Activated CD8-positive, alpha-beta T cell treated with anti-CD3 and anti-CD28 coated beads, Interleukin-2, amount 10 ng/mL, durations not matched to agents 7 days and 5 days (primary cell): ENCODE data around the gene ELOVL5. TPM values are rescaled to one million over a fixed set of nuclear protein-coding genes. Genes with fewer than 3 reads are reported as not detected.
A peak's percentile ranks its signal among the peaks of the same experiment; 100 is the strongest.
"Not testable (repeated sequence)": the region's sequence is repeated elsewhere in the genome, so short reads cannot be mapped to it uniquely, and the experiment has no call there.

Experiments used
- ATAC-seq: fragments of 150-1000 bp; cut with Tn5 transposase; one replicate; pipeline ENCODE4 v1.10.0; 2021; ENCODE audit warnings: moderate library complexity
- CTCF ChIA-PET: fragments of 350-600 bp; sonication (Branson Sonifier 250); formaldehyde crosslinking; loops from one replicate; lab custom pipeline; 2021; ENCODE audit warnings: antibody characterized with exemption; lab: Charles Lee
- POLR2A ChIA-PET: fragments of 350-600 bp; sonication (Branson Sonifier 250); formaldehyde crosslinking; loops from one replicate; lab custom pipeline; 2021; ENCODE audit warnings: antibody characterized with exemption; lab: Charles Lee
- DNase-seq: peaks from one replicate; pipeline ENCODE4 v3.0.0-alpha.2; 2020
- H3K27ac Mint-ChIP-seq: one replicate; pipeline ENCODE4 v1.8.0; 2021; ENCODE audit warnings: mild to moderate bottlenecking, mixed read lengths
- H3K27me3 Mint-ChIP-seq: one replicate; pipeline ENCODE4 v1.8.0; 2021; ENCODE audit warnings: low read depth, mixed read lengths
- H3K36me3 Mint-ChIP-seq: one replicate; pipeline ENCODE4 v1.8.0; 2021; ENCODE audit warnings: low read depth, mixed read lengths
- H3K4me1 Mint-ChIP-seq: one replicate; pipeline ENCODE4 v1.8.0; 2021; ENCODE audit warnings: low read depth, mixed read lengths
- H3K4me3 Mint-ChIP-seq: one replicate; pipeline ENCODE4 v1.8.0; 2021; ENCODE audit warnings: mild to moderate bottlenecking, mixed read lengths
- H3K9me3 Mint-ChIP-seq: one replicate; pipeline ENCODE4 v1.8.0; 2022; ENCODE audit warnings: mixed read lengths; ENCODE audit not compliant: insufficient read depth
- total RNA-seq, 2 experiments: library from RNA; stranded (reverse); gene quantifications; one replicate each; pipeline ENCODE4 v1.2.3, GENCODE V29; 2021

ELOVL5 gene
- total RNA-seq, 2 experiments from 2014 or later: 116 TPM

DNA sequence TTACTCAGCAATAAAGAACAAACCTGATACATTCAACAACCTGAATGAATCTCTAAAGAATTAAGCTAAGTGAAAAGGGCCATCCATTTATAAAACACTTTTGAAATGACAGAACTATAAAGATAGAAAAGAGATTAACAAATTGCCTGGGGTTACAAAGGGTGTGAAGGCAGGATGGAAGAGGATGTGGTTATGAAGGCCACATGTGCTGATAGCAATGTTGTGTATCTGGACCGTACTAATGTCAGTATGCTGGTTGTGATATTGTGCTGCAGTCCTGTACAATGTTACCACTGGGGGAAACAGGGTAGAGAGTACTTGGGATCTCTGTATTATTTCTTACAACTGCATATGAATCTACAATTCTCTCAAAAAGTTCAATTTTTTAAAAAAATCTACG is 36.4 kb downstream of the ELOVL5 start:
- ATAC-seq (peak; percentile 59), DNase-seq (peak; percentile 42)
- CTCF ChIA-PET: interaction anchor here (0.7 to 3.7 kb wide), 6 partner anchors 9 to 172 kb away, joined by 3 to 19 read pairs (median 3); no protein-coding TSS in a partner anchor
- peaks cover 87% of the 10 kb centered on the region for H3K4me1 Mint-ChIP-seq
- POLR2A ChIA-PET: interaction anchor here (0.6 to 4.4 kb wide), 5 partner anchors 9 to 47 kb away, joined by 3 to 28 read pairs (median 3); partner anchors contain the start of gene ELOVL5
- no peaks in the 10 kb centered on the region for H3K27me3 Mint-ChIP-seq
- H3K4me3 Mint-ChIP-seq: peak overlapping the region; percentile 23
- peaks cover 21% of the 10 kb centered on the region for H3K36me3 Mint-ChIP-seq
- H3K27ac Mint-ChIP-seq: peak overlapping the region; percentile 66
- no peaks in the 10 kb centered on the region for H3K9me3 Mint-ChIP-seq

- Mint-ChIP-seq H3K36me3 (peaks cover 18% of the 10 kb centered on the region), H3K27ac (no peak overlapping the region), H3K4me3 (no peak overlapping the region), H3K4me1 (peaks cover 89% of the 10 kb centered on the region), H3K9me3 (no peaks in the 10 kb centered on the region), H3K27me3 (no peaks in the 10 kb centered on the region)
- ATAC-seq (no peak), DNase-seq (no peak)
- CTCF ChIA-PET: interaction anchor here (0.7 to 3.7 kb wide), 4 partner anchors 8 to 38 kb away, joined by 3 to 19 read pairs (median 7); no protein-coding TSS in a partner anchor
- POLR2A ChIA-PET: interaction anchor here (0.8 to 4.4 kb wide), 4 partner anchors 8 to 48 kb away, joined by 3 to 28 read pairs (median 6); partner anchors contain the start of gene ELOVL5
These were observed 37.2 kb downstream of the ELOVL5 start for GRCh38 chr6:53311586-53311935.

GRCh38 chr6:53310771-53311585 is 37.8 kb downstream of the ELOVL5 start:
- Mint-ChIP-seq H3K27ac (peak overlapping the region; percentile 8), H3K27me3 (no peaks in the 10 kb centered on the region), H3K9me3 (no peaks in the 10 kb centered on the region), H3K4me1 (peaks cover 87% of the 10 kb centered on the region), H3K4me3 (no peak overlapping the region), H3K36me3 (peaks cover 21% of the 10 kb centered on the region)
- CTCF ChIA-PET: interaction anchor here (0.9 to 3.7 kb wide), 10 partner anchors 8 to 101 kb away, joined by 3 to 19 read pairs (median 5); no protein-coding TSS in a partner anchor
- POLR2A ChIA-PET: interaction anchor here (0.8 to 4.4 kb wide), 5 partner anchors 17 to 49 kb away, joined by 3 to 28 read pairs (median 7); partner anchors contain the start of gene ELOVL5
- ATAC-seq (no peak), DNase-seq (no peak)

DNA sequence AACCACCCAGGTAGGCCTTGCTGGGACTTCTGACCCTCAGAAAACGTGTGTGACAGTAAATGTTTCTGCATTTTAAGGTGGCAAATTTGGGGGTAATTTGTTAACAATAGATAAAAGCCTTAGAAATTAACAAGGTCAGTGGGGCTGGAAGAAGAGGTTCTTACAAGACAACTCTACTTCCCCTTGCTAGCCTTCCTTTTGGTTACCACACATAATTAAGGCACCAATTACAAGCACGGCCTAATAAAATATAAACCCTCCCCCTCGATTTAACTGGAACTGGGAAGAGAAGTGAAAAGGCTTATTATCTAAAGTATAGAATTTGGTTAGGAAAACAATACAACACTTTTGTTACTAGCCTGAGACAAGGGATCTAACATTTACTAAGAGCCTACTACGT is 38.8 kb downstream of the ELOVL5 start:
- Mint-ChIP-seq H3K27ac (peak overlapping the region; percentile 45), H3K27me3 (no peaks in the 10 kb centered on the region), H3K4me1 (peaks cover 76% of the 10 kb centered on the region), H3K9me3 (no peaks in the 10 kb centered on the region), H3K4me3 (peak overlapping the region; percentile 17), H3K36me3 (peaks cover 21% of the 10 kb centered on the region)
- ChIA-PET CTCF (interaction anchor here (0.8 to 2.9 kb wide), 10 partner anchors 12 to 183 kb away, joined by 3 to 9 read pairs (median 4); no protein-coding TSS in a partner anchor), POLR2A (interaction anchor here (1.0 to 4.4 kb wide), 3 partner anchors 26 to 50 kb away, joined by 3 to 28 read pairs (median 13); partner anchors contain the start of gene ELOVL5)
- no peak for DNase-seq
- ATAC-seq: no peak

DNA sequence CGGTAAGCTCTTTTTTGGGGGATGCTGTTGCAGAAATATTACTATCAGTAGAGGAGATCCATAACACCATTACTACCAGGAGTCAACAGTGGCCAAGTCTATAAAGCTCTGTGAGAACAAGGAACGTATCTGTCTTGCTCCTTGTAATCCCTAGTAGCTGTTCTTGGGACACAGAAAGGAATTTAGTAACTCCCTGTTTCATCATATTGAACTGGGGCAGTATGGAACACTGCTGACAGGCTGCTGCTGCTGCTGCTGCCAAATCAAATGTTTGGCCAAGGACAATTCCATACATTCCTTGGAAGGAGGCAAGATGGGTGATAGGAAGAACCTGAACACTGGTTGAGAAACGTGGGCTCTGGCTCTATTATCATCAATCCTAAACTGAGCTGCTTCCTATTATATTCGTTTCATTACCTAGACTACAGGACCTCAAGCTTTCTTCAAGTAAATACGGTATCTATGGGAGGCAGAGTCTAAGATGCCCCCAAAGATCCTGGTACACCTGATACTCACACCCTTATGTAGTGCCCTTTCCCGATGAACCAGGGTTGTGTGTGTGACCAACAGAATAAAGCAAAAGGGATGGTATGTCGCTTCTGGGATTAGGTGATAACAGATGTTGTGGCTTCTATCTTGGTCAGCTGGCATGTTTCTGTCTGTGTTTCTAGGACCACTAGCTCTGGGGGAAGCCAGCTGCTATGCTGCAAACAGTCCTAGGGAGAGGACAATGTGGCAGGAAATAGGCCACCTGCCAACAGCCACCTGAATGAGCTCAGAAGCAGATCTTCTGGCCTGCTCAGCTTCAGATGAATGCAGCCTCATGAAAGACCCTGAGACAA is 39.5 kb downstream of the ELOVL5 start:
- ChIA-PET CTCF (interaction anchor here (0.8 to 2.4 kb wide), 10 partner anchors 9 to 184 kb away, joined by 3 to 9 read pairs (median 4); no protein-coding TSS in a partner anchor), POLR2A (interaction anchor here (2.8 to 4.4 kb wide), 2 partner anchors 27 to 39 kb away, joined by 13 to 28 read pairs; partner anchors contain the start of gene ELOVL5)
- peaks cover 80% of the 10 kb centered on the region for H3K4me1 Mint-ChIP-seq
- peaks cover 25% of the 10 kb centered on the region for H3K36me3 Mint-ChIP-seq
- ATAC-seq: peak; percentile 46
- H3K27me3 Mint-ChIP-seq: no peaks in the 10 kb centered on the region
- H3K9me3 Mint-ChIP-seq: no peaks in the 10 kb centered on the region
- H3K27ac Mint-ChIP-seq: peak overlapping the region; percentile 45
- DNase-seq: no peak
- no peak overlapping the region for H3K4me3 Mint-ChIP-seq

- CTCF ChIA-PET: no interaction called here
- Mint-ChIP-seq H3K27ac (peak overlapping the region; percentile 22), H3K9me3 (no peaks in the 10 kb centered on the region), H3K27me3 (no peaks in the 10 kb centered on the region), H3K4me1 (peaks cover 81% of the 10 kb centered on the region), H3K36me3 (peaks cover 27% of the 10 kb centered on the region), H3K4me3 (no peak overlapping the region)
- DNase-seq: peak; percentile 34
- POLR2A ChIA-PET: interaction anchor here (1.0 kb wide), 1 partner anchor 41 kb away, joined by 3 read pairs; no protein-coding TSS in a partner anchor
- peak; percentile 50 for ATAC-seq
These were observed 41.9 kb downstream of the ELOVL5 start for GRCh38 chr6:53306819-53307347.

DNA sequence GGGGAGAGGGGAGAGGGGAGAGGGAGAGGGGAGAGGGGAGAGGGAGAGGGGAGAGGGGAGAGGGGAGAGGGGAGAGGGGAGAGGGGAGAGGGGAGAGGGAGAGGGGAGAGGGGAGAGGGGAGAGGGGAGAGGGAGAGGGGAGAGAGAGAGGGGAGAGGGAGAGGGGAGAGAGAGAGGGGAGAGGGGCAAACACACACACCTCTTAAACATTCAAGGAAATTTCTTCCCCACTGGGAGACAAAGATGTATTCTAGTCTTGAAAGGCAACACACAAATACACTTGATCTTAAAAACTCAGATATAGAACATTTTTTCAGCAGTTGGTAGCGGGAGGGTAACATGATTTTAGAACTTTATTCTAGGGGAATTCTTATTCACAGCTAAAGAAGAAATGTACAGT is 42.5 kb downstream of the ELOVL5 start:
- H3K4me3 Mint-ChIP-seq, H3K27me3 Mint-ChIP-seq, CTCF ChIA-PET, H3K9me3 Mint-ChIP-seq, DNase-seq, ATAC-seq: not testable (repeated sequence)
- POLR2A ChIA-PET: interaction anchor here (1.0 kb wide), 1 partner anchor 41 kb away, joined by 3 read pairs; no protein-coding TSS in a partner anchor
- peaks cover 29% of the 10 kb centered on the region for H3K36me3 Mint-ChIP-seq
- peaks cover 83% of the 10 kb centered on the region for H3K4me1 Mint-ChIP-seq
- H3K27ac Mint-ChIP-seq: peak overlapping the region; percentile 3

- H3K27me3 Mint-ChIP-seq, ATAC-seq, DNase-seq, H3K9me3 Mint-ChIP-seq, H3K4me3 Mint-ChIP-seq, H3K27ac Mint-ChIP-seq, CTCF ChIA-PET, POLR2A ChIA-PET: not testable (repeated sequence)
- Mint-ChIP-seq H3K36me3 (peaks cover 25% of the 10 kb centered on the region), H3K4me1 (peaks cover 83% of the 10 kb centered on the region)
These were observed 43.2 kb downstream of the ELOVL5 start for GRCh38 chr6:53305506-53306005.

DNA sequence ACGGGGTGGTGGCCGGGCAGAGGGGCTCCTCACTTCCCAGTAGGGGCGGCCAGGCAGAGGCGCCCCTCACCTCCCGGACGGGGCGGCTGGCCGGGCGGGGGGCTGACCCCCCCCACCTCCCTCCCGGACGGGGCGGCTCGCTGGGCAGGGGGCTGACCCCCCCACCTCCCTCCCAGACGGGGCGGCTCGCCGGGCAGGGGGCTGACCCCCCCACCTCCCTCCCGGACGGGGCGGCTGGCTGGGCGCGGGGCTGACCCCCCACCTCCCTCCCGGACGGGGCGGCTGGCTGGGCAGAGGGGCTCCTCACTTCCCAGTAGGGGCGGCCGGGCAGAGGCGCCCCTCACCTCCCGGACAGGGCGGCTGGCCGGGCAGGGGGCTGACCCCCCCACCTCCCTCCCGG is 43.8 kb downstream of the ELOVL5 start:
- ATAC-seq, CTCF ChIA-PET, H3K27me3 Mint-ChIP-seq, H3K9me3 Mint-ChIP-seq, H3K27ac Mint-ChIP-seq, H3K4me3 Mint-ChIP-seq, DNase-seq, POLR2A ChIA-PET: not testable (repeated sequence)
- peaks cover 83% of the 10 kb centered on the region for H3K4me1 Mint-ChIP-seq
- peaks cover 21% of the 10 kb centered on the region for H3K36me3 Mint-ChIP-seq

- ChIA-PET POLR2A (interaction anchor here (0.6 to 2.3 kb wide), 8 partner anchors 9 to 58 kb away, joined by 3 to 13 read pairs (median 5); partner anchors contain the start of gene ELOVL5), CTCF (interaction anchor here (0.8 to 2.7 kb wide), 15 partner anchors 9 to 190 kb away, joined by 3 to 19 read pairs (median 4); partner anchors contain the start of gene ELOVL5)
- H3K4me3 Mint-ChIP-seq: peak overlapping the region; percentile 67
- ATAC-seq (peak; percentile 68), DNase-seq (peak; percentile 35)
- H3K4me1 Mint-ChIP-seq: peaks cover 72% of the 10 kb centered on the region
- H3K9me3 Mint-ChIP-seq: no peaks in the 10 kb centered on the region
- peaks cover 20% of the 10 kb centered on the region for H3K36me3 Mint-ChIP-seq
- H3K27ac Mint-ChIP-seq: peak overlapping the region; percentile 77
- H3K27me3 Mint-ChIP-seq: no peaks in the 10 kb centered on the region
These were observed 45.9 kb downstream of the ELOVL5 start for GRCh38 chr6:53302678-53303360.
